HG02973 (cell line): Measurements from ENCODE around the gene PCDHA1.

Experiments
- ATAC-seq: cut with Tn5 transposase; IDR thresholded peaks from one replicate; pipeline ENCODE4 v1.9.1; 2021; ENCODE audit warnings: moderate library complexity; ENCODE audit not compliant: unreplicated experiment

Gene PCDHA1

DNA sequence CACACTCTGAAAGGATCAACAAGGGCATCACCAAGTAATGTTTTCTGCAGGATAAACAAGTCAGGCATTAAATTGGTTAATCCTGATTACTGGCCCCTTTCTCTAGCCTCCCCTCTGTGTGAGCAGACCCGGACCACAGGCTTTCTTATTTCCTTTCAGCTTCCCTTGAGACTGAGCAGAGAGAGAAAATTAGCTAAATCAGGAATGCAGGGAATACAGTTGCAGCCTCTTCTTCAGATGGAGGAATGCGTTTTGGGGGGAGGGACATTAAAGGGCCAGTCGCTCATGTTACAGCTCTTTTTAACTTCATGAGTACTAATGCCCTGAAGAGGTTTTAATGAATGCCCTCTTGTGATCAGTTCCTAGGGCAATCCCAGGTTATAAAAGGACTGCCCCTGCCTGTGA lies 200.2 kb downstream of the PCDHA1 start:
- no peak for ATAC-seq

DNA sequence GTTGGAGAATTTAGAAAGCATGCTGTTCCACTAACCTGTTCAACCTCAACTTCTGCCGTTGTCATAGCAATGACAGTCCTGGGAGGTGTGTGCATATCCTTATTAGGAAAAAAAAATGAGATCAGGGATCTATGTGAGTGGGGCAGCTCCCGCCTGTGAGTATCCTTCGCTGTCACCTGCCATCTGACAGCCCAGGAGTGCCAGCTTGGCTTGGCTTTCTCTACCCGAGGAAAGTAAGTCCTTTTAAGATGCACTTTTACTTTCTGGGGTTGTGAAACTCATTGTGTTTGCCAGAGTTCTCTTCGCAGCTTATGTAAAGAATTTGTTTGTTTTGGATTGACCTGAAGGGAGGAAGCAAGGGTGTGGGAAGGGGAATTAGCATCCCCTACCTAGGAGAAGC lies 202.2 kb downstream of the PCDHA1 start:
- ATAC-seq = no peak

DNA sequence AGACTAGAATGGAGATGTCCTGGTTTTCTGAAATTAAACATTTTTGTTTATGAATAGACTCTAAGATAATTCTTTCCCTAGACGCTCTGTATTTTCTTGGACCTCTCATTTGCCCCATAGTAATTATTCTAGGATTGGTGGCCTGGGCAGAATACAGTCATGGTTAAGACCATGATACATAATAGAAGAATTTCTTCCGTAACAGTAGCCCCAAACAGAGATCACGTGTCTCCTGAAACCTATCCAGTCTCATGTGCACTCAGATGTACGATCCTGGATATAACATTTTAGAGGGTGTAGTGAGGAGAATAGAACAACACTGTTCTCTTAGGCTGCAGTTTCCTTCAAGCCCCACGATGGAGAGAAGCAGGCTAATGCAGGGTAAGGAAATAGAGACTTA lies 202.7 kb downstream of the PCDHA1 start:
- no peak for ATAC-seq

DNA sequence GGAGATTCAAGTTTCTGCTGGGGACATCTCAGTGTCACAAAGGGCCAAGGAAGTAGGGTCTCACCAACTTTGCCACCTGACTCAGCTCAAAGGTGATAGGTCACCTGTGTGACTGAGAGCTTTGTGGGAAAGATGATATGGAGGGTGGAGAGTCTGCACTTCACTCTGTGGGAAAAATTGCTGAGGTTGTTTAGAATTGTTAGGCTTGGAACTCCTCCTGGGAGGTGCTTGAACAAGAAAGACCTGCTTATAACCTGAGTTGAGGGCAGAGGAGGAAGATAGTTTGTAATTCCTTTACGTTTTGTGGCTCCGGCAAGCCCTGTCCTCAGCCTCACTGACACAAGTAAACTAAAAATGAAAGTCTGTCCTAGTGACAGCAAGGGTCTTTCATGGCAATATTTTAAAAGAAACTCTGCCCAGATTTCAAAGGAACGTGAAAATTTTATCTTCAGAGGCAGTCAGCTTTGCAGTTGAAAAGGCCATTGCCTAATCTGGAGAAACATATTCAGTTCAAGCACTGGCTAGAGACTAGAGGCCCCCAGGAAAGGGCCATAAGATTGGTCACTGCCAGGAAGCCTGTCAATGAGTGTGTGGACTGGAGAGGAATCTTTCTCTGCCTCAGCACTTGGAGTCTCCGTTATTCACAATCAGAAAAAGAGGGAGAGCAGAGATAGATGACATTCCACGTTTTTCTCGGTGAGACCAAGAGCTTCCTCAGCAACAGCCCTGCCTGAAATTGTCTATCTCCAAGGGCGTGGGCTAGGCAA lies 203.5 kb downstream of the PCDHA1 start:
- no peak for ATAC-seq

DNA sequence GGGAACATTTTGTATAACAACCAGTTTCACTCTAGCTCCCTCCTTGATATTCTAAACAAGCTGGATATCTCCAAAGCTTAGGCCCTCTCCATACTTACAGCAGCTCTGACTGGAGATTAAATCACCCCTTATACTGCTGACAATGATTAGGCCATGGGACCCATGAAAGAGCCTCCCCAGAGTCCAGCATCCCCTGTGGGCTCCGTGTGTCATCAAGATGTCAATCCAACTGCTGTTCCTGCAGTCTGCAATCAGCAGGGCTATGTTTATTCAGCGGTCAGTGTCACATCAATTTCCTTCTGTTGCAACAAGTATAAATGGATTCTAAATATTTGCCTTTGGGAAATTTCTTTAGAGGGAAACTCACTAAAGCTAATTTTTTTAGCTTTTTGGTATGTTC lies 206.9 kb downstream of the PCDHA1 start:
- ATAC-seq = no peak

DNA sequence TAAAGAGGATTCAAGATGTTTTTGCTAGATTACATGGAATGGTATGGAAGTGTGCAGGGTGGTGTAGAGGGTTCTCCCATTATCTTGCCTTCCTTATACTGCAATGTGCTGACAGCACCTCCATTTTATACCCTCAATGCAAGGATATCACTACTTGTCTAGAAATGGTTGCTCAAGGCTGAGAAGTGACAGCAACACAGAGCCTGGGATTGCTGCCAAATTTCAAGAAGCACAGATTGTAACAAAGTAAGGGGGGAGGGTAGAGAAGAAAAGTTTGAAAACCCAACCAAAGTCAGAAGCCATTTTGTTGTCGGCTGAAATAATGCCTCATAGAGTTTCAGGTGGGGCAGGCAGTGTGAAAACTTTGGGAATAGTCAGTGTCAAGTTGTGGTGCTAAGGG lies 210.1 kb downstream of the PCDHA1 start:
- ATAC-seq = no peak

DNA sequence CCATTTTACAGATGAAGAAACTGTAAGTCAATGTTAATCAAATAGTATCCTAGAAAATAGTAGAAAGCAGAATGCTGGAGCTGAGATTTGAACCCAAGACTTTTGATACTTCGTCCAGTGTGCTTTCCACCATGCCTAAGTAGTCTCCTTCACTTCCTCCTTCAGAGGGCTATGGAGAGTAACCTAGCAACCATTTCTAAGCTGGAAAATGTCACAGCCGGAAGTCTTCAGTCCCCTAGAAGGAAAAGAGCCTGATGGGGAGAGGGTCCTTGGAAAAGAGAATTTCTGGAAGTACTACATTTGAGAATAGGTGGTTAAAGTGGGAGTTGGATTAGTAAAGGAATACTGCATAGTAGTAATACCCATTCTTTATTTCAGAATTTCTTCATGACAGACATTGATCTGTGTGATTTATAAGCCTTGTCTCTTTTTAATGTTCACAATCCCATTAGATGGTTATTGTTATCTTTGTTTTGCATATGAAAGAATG lies 213.0 kb downstream of the PCDHA1 start:
- no peak for ATAC-seq

DNA sequence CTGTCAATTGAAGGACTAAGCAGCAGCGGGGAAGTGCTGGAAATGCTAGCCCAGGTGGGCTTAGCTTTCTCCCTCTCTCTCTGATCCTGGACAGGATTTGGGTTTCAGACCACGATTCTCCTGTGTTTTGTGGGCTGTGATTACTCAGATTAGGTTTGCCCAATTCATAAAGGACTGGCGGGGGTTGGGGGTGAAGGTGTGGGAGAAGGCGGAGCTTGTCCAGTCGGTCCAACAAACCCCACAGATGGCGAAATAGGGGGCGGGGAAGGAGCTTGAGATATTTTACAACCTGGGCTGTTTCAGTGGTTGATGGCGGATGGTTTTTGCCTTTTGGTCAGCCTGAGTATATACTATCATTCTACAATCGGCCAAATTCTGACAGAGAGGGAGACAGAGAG lies 215.5 kb downstream of the PCDHA1 start:
- ATAC-seq = no peak

DNA sequence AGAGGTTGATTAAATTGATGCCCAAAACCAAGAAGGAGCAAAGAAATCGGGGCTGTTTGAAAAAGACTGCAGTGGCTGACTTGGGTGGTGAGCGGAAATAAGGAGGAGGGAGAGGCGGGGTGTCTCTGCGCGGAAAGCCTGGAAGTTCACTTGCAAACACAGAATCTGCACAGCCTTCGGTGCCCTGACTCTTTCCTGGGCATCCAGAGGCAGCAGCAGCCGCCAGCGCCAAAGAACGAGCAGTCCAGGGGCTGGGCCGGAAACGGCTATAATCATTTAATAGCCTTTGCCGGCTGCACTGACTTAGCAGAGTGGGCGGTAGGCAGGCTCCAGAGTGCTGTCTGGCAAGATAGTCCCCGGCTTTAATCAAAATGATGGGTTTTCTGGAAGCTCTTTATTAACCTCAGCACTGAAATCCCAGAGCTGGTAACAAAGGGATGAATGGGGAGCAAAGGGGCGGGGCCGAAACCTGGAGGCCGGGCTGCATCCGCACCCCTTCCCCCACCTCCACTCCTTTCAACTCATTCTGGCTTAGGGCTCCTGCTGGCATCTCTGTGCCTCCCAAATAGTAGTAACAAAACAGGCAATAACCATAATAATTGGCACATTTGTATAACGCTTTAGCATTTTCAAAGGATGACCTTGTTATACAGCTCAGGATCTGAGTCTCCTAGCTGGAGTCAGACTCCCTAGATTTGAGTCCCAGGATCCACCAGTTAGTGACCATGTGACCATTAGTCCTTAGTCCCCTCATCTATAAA lies 216.1 kb downstream of the PCDHA1 start:
- no peak for ATAC-seq

DNA sequence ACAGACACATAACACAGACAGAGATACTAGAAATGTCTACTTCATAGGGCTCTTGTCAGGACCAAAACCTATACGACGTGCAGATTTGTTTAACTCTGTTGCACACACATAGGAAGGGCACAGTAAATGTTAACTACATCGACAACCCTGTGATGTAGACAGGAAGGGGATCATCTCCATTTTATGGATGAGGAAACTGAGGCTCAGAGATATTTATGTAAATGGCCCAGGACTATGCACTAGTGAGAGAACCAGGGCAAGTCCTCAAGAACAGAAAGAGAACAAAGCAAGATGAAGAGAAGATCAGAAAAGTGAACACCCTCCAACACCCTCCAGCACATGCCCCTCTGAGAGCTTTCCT lies 216.6 kb downstream of the PCDHA1 start:
- no peak for ATAC-seq

DNA sequence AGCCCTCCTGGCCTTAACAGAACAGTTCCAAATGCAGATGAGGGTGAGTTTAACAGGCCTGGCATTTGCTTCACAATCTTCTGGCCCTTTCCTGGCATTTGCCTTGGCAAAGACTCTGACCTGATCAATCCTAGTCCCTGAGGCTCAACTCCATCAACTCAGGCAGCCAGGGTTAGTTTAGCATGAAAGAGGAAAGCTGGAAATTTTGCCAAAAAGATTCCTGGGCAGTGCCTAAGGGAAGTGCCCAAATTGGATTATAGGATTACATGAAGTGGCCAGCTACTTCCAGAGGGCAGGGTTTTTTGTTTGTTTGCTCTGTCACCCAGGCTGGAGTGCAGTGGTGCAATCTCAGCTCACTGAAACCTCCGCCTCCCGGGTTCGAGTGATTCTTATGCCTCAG lies 217.1 kb downstream of the PCDHA1 start:
- ATAC-seq = no peak

DNA sequence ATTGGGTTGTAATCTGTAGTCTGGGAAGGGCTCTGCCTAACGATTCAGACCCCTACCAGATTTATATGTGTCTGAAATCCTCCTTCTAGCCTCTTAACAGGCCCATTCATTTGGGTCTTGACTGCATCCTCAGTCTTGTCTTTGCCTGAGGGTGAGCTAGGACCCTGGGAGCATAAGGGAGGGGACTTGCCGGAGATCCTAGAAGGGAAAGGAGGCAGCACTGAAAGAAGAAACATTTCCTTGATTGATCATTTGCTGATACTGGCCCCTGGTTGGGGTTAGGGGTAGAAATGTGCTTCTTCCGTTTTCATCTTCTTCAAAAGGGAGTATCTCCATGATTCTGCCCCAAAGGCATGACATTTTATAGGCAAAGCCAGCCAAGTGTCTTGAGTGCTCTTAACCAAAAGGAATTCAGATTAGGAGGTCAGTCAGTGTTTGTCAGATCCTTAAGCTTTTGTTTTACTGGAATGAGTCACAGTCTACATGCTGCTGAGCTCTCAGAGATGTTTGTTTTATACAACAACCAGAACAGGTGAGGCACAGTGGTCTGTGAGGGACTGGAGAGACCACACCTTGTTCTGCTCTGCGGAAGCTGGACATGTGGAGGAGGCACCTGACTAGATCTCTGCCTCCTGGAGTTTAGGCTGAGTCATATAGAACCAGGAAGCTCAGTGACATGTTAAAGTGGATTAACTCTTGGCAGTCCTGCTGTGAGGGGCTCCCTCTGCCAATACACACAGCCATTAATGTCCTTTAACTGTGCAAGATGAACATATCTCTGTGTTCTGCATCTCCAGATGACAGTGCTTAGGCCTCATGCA lies 218.1 kb downstream of the PCDHA1 start:
- no peak for ATAC-seq

DNA sequence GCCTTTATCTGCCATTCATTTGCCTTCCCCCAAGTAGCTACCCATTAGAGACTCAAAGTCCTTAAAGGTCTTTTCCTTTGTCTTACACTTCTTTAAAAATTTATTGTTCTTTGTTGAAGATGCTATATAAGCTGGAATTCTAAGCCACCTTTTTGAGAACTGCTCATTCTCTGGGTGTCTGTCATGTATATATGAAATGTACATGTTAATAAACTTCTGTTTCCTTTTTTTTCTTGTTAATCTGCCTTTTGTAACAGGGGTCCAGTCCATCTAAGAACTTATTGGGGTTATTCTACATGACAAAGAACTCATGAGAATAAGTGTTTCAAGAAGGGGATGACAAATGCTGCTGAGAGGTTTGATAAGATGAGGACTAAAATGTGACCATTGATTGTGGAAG lies 221.9 kb downstream of the PCDHA1 start:
- no peak for ATAC-seq

DNA sequence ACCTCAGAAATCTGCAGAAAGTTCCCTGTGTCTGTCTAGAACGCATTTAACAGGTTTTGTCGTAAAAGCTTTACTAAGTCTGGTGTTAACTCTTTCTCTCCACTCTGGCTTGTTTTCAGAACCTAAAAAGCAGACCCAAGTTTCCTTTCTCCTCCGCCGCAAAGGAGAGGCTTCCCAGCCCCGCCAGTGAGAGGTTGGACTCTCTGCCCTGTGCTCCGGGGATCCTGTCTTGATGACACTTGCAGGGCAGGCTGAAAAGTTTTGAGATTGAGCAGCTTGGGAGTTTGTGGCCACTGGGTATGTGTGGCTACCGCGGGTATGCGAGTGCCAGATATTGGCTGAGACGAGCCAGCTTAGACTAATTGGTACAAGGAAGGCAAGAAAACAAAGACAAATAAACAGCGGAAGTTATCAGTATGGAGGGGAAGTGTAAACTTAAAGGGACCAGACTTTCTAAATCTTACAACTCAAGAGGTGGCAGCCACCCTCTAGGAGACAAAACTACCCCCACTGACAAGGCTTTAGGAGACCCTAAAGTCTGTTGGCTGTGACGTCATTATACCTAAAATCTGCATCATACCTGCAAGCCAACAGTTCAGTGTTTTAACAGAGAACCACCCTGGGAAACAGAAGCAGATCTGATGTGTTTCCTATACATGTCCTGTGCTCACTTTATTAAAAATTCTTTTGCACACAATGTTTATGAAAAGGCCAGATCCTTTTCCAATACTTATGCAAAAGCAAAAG lies 224.3 kb downstream of the PCDHA1 start:
- no peak for ATAC-seq

DNA sequence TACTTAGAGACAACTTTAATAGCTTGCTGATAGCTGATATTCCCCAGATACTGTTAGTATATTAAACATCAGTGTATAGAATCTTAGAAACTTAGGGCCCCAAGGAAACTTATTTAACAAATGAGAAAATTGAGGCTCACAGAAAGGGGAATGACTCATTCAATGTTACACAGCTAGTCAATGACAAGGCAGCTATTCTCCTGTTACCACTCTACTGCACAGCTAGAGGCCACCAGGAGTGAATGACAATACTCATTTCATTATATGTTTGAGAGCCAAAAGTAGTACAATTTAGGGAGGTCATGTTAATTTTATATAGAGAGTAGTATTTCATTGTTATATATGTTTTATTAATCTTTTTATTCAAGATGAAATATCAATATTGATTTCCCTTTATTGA lies 232.0 kb downstream of the PCDHA1 start:
- ATAC-seq = no peak

DNA sequence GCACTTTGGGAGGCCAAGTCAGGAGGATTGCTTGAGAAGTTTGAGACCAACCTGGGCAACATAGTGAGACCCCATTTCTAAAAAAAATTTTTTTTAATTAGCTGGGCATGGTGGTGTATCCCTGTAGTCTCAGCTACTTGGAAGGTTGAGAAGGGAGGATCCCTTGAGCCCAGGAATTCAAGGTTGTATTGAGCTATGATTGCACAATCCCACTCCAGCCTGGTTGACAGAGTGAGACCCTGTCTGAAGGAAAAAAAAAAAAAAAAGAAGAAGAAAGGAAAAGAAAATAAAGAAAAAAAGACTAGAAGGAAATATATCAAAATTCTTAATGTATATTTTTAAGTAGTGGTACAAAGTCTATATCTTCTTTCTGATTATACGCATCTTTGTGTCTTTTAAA lies 236.4 kb downstream of the PCDHA1 start:
- no peak for ATAC-seq

DNA sequence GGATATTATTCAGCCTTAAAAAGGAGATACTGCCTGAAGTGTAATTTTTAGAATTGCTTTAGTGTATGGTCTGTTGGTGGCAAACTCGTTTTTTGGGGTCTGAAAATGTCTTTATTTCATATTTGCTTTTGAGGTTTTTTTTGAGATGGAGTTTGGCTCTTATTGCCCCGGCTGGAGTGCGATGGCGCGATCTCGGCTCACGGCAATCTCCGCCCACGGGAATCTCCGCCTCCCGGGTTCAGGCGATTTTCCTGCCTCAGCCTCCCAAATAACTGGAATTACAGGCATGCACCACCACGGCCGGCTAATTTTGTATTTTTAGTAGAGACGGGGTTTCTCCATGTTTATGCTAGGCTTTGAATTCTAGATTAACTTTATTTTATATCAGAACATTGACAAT lies 245.1 kb downstream of the PCDHA1 start:
- ATAC-seq = no peak

DNA sequence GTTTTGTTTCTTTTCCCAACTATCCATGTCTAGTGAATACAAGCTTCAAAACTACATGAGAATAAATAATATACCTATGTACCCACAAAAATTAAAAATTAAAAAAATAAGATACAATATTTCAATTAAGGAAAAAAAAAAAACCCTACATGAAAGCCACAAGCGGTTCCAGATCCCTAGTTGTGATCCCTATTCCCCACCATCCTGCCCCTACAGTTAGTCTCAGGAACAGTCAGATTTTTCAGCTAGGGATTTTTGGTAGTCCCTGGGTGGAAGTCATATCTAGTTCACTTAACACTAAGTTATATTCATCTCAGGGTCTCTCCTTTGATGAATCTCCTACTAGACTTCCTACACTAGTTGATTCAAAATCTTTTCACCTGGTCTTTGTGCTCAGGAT lies 246.7 kb downstream of the PCDHA1 start:
- no peak for ATAC-seq

DNA sequence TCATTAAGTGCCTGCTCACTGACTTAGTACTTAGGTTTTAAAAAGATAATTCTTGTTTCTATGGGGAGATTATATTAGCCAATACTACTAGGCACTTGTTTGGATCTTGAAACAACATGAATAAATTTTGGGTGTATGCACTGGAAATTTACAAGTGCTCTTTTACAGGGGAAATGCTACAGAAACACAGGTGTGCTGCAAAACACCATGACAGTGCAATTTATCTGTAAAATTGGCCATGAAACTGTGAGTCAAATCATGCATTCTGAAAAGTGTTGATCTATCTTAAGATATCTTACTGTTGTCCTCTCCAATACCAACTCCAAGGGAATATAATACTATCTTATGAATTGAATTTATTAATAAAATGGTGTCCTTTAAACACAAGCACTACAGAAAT lies 253.1 kb downstream of the PCDHA1 start:
- ATAC-seq = no peak

DNA sequence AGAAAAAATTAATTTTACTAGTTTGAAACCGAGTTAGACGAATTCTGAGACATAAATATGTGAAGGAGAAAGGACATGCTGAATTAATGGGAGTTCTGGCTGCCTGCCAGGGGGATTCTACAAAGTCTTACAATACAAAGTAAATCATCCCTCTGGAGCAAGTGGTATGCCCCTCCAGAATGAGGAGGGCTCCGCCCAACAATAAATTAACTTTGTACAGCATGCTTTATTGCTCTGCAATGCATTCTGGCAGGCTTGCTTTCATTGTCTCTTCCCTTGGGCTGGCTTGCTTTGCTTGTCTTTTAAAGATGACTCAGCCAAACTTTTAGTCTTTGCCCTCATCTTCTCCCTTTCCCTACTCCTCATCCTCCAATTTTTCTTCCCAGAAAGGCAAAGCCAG lies 253.6 kb downstream of the PCDHA1 start:
- ATAC-seq = no peak
